KMS-11 (cell line): ENCODE data around the gene TPD52L1.

Experiments
- H2AFZ ChIP-seq: fragments of 200-600 bp; sonication (generic); 2 replicates; pipeline ENCODE4 v1.6.1; 2016; ENCODE audit warnings: antibody characterized with exemption, mixed run types, low read depth
- H3K27ac ChIP-seq: fragments of 200-600 bp; sonication (generic); 2 replicates; pipeline ENCODE4 v1.6.1; 2016; ENCODE audit warnings: mild to moderate bottlenecking, mixed run types
- H3K27me3 ChIP-seq: fragments of 200-600 bp; sonication (generic); 2 replicates; pipeline ENCODE4 v1.6.1; 2017; ENCODE audit warnings: mild to moderate bottlenecking, low read depth, mixed run types, moderate library complexity; ENCODE audit not compliant: insufficient read depth
- H3K36me3 ChIP-seq: fragments of 200-600 bp; sonication (generic); 2 replicates; pipeline ENCODE4 v1.6.1; 2017; ENCODE audit warnings: mild to moderate bottlenecking, mixed run types; ENCODE audit not compliant: insufficient read depth
- H3K4me1 ChIP-seq: fragments of 200-600 bp; sonication (generic); 2 replicates; pipeline ENCODE4 v1.6.1; 2016; ENCODE audit warnings: mild to moderate bottlenecking, low read depth, mixed run types; ENCODE audit not compliant: poor library complexity, severe bottlenecking
- H3K4me2 ChIP-seq: fragments of 200-600 bp; sonication (generic); 2 replicates; pipeline ENCODE4 v1.7.0; 2016; ENCODE audit warnings: mild to moderate bottlenecking, mixed run types
- H3K4me3 ChIP-seq: fragments of 200-600 bp; sonication (generic); IDR thresholded peaks from 2 replicates; pipeline ENCODE4 v1.6.1; 2017; ENCODE audit warnings: low read depth, low read length, mixed read lengths; ENCODE audit not compliant: insufficient read depth
- H3K79me2 ChIP-seq: fragments of 200-600 bp; sonication (generic); 2 replicates; pipeline ENCODE4 v1.6.1; 2016; ENCODE audit warnings: low read depth, mixed run types; ENCODE audit not compliant: insufficient read depth
- H3K9ac ChIP-seq: fragments of 200-600 bp; sonication (generic); 2 replicates; pipeline ENCODE4 v1.6.1; 2016; ENCODE audit warnings: mild to moderate bottlenecking, mixed run types
- H4K20me1 ChIP-seq: fragments of 200-600 bp; sonication (generic); 2 replicates; pipeline ENCODE4 v1.6.1; 2016; ENCODE audit warnings: mild to moderate bottlenecking, mixed run types; ENCODE audit not compliant: insufficient read depth
- CTCF ChIP-seq: fragments of 200-600 bp; sonication (generic); conservative IDR thresholded peaks from 2 replicates; pipeline ENCODE4 v1.6.1; 2017; ENCODE audit warnings: low read depth, mild to moderate bottlenecking, antibody characterized with exemption, low read length, moderate library complexity, mixed read lengths

The TPD52L1 gene

DNA sequence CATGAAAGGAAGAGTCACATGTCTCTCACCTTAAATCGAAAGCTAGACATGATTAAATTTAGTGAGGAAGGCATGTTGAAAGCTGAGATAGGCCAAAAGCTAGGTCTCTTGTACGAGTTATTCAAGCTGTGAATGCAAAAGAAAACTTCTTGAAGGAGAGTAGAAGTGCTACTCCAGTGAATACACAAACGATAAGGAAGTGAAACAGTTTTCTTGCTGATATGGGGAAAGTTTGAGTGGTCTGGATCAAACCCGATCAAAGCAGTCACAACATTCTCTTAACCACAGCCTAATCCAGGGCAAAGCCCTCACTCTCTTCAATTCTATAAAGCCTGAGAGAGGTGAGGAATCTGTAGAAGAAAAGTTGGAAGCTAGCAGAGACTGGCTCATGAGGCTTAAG lies 1.9 kb upstream of the TPD52L1 start:
- no peak overlapping the region for H3K27ac ChIP-seq
- H3K79me2 ChIP-seq, result no peaks in the 10 kb centered on the region
- no peak overlapping the region for H2AFZ ChIP-seq
- H3K9ac ChIP-seq, result no peak overlapping the region
- no peaks in the 10 kb centered on the region for H3K36me3 ChIP-seq
- H3K27me3 ChIP-seq, result no peaks in the 10 kb centered on the region
- H3K4me2 ChIP-seq, result no peak overlapping the region
- H4K20me1 ChIP-seq, result no peaks in the 10 kb centered on the region
- H3K4me3 ChIP-seq, result no peak overlapping the region
- no peak for TF ChIP-seq CTCF
- no peaks in the 10 kb centered on the region for H3K4me1 ChIP-seq

- Histone ChIP-seq H3K36me3 (no peaks in the 10 kb centered on the region), H3K4me3 (no peak overlapping the region), H3K79me2 (no peaks in the 10 kb centered on the region), H3K4me1 (no peaks in the 10 kb centered on the region), H4K20me1 (no peaks in the 10 kb centered on the region), H3K4me2 (peak overlapping the region; percentile 45; the same call in 1 of the 2 replicates), H3K27ac (no peak overlapping the region), H3K9ac (peak overlapping the region; percentile 18; the same call in 1 of the 2 replicates), H2AFZ (peak overlapping the region; percentile 69), H3K27me3 (no peaks in the 10 kb centered on the region)
- TF ChIP-seq CTCF, result no peak
Observed at GRCh38 chr6:125154118-125154760, 666 bp downstream of the TPD52L1 start.

DNA sequence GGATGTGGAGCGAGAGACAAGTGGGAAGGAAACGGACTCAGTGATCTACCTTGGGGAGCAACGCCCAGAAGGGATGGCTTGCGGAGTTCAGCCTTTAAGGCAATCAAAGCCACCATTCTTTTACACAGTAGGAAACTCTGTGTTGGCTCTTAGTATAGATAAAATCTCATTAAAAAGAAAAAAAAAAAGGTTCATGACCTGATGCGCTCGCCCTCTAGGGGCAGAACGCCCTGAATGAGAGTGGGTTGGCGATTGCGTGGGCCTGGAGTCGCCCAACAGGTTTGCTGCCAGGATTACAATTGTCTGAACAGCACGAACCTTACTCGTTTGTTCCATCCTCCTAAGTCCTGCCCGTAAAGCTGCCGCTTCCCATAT lies 1.2 kb downstream of the TPD52L1 start:
- Histone ChIP-seq H3K27ac (no peak overlapping the region), H3K4me3 (no peak overlapping the region)

DNA sequence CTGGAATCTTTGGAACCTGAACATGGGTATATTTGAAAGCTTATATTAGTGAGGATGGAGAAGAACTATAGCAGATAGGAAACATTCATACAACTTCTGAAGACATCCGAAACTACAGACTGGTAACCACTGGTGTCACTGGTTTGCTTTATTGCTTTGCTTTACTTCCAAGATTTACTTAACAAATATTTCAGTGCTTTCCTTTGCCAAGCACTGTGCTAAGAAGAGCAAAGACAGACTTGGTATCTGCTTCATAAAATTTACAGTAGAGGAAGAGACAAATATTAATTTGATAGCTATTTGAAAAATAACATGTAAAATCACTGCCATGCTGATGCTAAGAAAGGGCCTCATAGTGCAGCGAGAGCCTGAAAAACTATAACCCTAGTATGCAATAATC lies 1.8 kb downstream of the TPD52L1 start:
- no peak overlapping the region for H3K27ac ChIP-seq
- no peaks in the 10 kb centered on the region for H3K27me3 ChIP-seq
- no peak overlapping the region for H3K9ac ChIP-seq
- no peaks in the 10 kb centered on the region for H3K4me1 ChIP-seq
- TF ChIP-seq CTCF, result no peak
- H2AFZ ChIP-seq, result no peak overlapping the region
- no peaks in the 10 kb centered on the region for H3K36me3 ChIP-seq
- H3K4me2 ChIP-seq, result no peak overlapping the region
- H3K79me2 ChIP-seq, result no peaks in the 10 kb centered on the region
- H3K4me3 ChIP-seq, result no peak overlapping the region
- H4K20me1 ChIP-seq, result no peaks in the 10 kb centered on the region

More for the DNA sequence above, 1.2 kb downstream of the TPD52L1 start:
- Histone ChIP-seq H3K79me2 (no peaks in the 10 kb centered on the region), H4K20me1 (no peaks in the 10 kb centered on the region), H2AFZ (no peak overlapping the region; the same call in 1 of the 2 replicates), H3K36me3 (no peaks in the 10 kb centered on the region), H3K27me3 (no peaks in the 10 kb centered on the region), H3K9ac (no peak overlapping the region), H3K4me1 (no peaks in the 10 kb centered on the region), H3K4me2 (no peak overlapping the region)
- no peak for TF ChIP-seq CTCF
